B cell (primary cell): Measurements from ENCODE around the gene RTF2.

ENCODE experiments used
- CTCF ChIP-seq: fragments of 200-600 bp; IDR thresholded peaks from one replicate; pipeline ENCODE4 v1.8.0; 2022; ENCODE audit warnings: antibody characterized with exemption, mild to moderate bottlenecking
- EZH2 ChIP-seq: IDR thresholded peaks from 2 replicates; pipeline ENCODE4 v1.6.1; 2012; ENCODE audit warnings: borderline replicate concordance, low read depth, mild to moderate bottlenecking, moderate library complexity, low read length; ENCODE audit not compliant: insufficient read depth, poor library complexity, severe bottlenecking

DNA sequence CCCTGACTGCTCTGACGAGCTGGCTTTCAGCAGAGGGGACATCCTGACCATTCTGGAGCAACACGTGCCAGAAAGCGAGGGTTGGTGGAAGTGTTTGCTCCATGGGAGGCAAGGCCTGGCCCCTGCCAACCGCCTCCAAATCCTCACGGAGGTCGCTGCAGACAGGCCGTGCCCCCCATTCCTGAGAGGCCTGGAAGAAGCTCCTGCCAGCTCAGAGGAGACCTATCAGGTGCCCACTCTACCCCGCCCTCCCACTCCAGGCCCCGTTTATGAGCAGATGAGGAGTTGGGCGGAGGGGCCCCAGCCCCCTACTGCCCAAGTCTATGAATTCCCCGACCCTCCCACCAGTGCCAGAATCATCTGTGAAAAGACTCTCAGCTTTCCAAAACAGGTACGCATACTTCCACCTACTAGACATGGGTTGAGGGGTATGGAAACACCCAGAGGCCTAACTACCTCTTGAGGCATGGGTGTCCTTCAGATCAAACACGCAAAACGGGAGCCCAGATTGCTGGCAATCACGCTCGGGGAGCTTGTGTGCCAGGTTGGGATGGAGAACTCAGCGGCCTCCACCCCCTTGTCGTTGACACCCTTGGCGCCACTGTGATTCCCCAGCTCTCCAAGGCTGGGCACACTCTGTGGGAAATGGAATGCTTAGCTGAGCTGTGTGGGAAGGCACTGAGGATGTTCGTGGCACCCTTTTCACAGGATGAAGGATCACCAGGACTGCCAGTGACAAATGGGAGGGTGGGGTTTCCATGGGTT is 31.0 kb upstream of the RTF2 start:
- TF ChIP-seq CTCF (no peak), EZH2 (no peak)
